ENCODE results near the gene NFIA. TPM values are rescaled to one million over a fixed set of nuclear protein-coding genes. Genes with fewer than 3 reads are reported as not detected.

The NFIA gene
- total and polyA plus RNA-seq, 7 experiments from 2014 or later = 1.0 to 8.6 (median 5.9) TPM

DNA sequence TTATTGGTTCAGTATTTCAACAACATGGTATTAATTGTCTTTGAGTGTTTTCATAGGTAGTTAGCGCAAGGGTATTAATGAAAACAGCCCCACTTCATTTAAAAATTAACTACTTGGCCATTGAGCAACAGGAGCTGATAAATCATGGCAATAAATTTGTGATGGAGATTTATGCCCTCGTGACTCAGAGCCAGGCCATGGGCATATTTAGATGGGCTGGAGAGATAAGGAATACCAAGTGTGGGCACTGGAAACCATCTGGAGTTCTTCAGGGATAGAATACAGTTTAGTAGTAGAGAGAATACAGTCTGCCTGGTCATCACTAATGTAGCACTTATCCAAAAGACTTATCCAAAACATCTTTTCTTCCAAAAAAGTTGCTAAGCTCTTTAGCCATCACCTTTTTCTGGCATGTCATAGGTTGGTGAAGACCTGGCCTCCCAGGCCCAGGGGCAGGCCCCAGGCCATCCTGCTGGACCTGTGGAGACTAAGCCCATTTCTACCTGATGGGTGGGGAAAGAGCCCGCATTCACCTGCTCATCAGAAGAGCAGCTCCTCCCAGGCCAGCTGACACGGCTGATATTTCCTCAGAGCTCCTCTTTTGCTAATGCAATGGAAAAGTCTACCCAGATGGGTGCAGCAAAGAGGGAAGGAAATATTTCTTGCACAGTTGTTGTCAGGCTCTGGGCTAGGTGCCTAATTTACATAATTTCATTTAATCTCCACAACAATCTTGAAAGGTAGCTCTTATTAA, 404.6 kb downstream of the NFIA start:
- Histone ChIP-seq H3K27me3 (ENCODE audit: control insufficient read depth in 2 of 2, insufficient read depth in 2 of 2, low read length in 2 of 2) (no peaks in the 10 kb centered on the region), H3K4me3 (ENCODE audit: low read length) (no peak overlapping the region), H3K4me1 (ENCODE audit: control insufficient read depth in 2 of 2, insufficient read depth in 2 of 2, low read length in 2 of 2) (no peaks in the 10 kb centered on the region), H3K9me3 (ENCODE audit: control insufficient read depth in 2 of 3, low read length in 3 of 3) (no peaks in the 10 kb centered on the region), H3K27ac (ENCODE audit: low read depth, low read length) (no peak overlapping the region), H3K36me3 (ENCODE audit: control insufficient read depth in 2 of 3, insufficient read depth in 3 of 3, low read length in 3 of 3) (no peaks in the 10 kb centered on the region)
- Mint-ChIP-seq H3K27me3 (peaks cover 1 to 10% (median 6%) of the 10 kb centered on the region in 5 donors), H3K27ac (no peak overlapping the region), H3K36me3 (no peaks in the 10 kb centered on the region), H3K4me3 (no peak overlapping the region), H3K9me3 (no peaks in the 10 kb centered on the region), H3K4me1 (no peaks in the 10 kb centered on the region)
- POLR2A ChIA-PET = no interaction called here
- intact Hi-C loops (cut with micrococcal nuclease) = no loop called here
- no peak for ATAC-seq
- CTCF ChIA-PET = no interaction called here
- DNase-seq = no peak

DNA sequence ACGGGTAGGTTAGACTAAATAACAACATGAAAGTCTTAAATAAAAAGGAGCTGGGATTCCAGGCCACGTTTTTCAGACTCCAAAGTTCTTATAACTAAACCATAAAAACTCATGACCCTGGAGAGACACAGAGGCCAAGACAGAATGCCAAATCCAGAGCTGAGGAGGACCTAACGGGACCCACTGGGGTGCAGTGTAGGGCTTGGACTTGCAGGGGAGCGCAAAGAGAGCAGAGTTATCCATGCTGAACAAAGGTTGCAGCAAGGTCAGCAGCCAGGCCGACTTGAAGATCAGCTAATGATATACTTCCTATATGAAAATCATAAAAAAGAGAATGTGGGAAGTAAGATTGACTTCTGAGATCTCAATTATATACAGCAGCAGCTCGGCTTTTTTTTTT, 405.4 kb downstream of the NFIA start:
- H3K27me3 ChIP-seq (ENCODE audit: control insufficient read depth in 2 of 2, insufficient read depth in 2 of 2, low read length in 2 of 2) = no peaks in the 10 kb centered on the region
- CTCF ChIA-PET = no interaction called here

DNA sequence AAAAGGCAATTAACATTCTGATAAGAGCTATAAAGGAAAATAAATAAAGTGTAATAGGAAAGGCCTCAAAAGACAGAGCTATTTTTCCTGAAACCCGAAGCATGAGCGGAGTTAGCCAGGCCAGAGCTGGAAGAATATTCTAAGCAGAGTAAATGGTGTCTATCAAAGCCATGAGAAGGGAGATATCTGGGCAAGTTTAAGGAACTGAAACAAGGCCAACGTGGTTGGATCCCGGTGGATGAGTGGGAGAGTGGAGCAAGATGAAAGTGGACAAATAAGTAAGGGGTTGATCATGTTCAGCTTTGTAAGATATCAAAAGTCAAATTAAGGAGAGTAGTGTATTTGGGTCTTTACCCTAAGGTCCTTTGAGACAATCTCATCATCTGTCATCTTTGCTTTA, 408.6 kb downstream of the NFIA start:
- Mint-ChIP-seq H3K9me3 (no peaks in the 10 kb centered on the region), H3K4me1 (no peaks in the 10 kb centered on the region), H3K27me3 (peaks cover 0 to 2% (median 0%) of the 10 kb centered on the region in 5 donors), H3K27ac (no peak overlapping the region), H3K36me3 (no peaks in the 10 kb centered on the region), H3K4me3 (no peak overlapping the region)
- Histone ChIP-seq H3K27ac (ENCODE audit: low read depth, low read length) (no peak overlapping the region), H3K4me3 (ENCODE audit: low read length) (no peak overlapping the region), H3K9me3 (ENCODE audit: control insufficient read depth in 2 of 3, low read length in 3 of 3) (no peaks in the 10 kb centered on the region), H3K4me1 (ENCODE audit: control insufficient read depth in 2 of 2, insufficient read depth in 2 of 2, low read length in 2 of 2) (no peaks in the 10 kb centered on the region), H3K27me3 (ENCODE audit: control insufficient read depth in 2 of 2, insufficient read depth in 2 of 2, low read length in 2 of 2) (no peaks in the 10 kb centered on the region), H3K36me3 (ENCODE audit: control insufficient read depth in 2 of 3, insufficient read depth in 3 of 3, low read length in 3 of 3) (no peaks in the 10 kb centered on the region)
- no peak for ATAC-seq
- CTCF ChIA-PET = no interaction called here
- no peak for DNase-seq
- POLR2A ChIA-PET = no interaction called here
- intact Hi-C loops (cut with micrococcal nuclease) = no loop called here

More for the DNA sequence above, 405.4 kb downstream of the NFIA start:
- Mint-ChIP-seq H3K4me1 (no peaks in the 10 kb centered on the region), H3K4me3 (no peak overlapping the region), H3K36me3 (no peaks in the 10 kb centered on the region), H3K9me3 (no peaks in the 10 kb centered on the region), H3K27ac (no peak overlapping the region), H3K27me3 (peaks cover 0 to 10% (median 5%) of the 10 kb centered on the region in 5 donors)
- Histone ChIP-seq H3K27ac (ENCODE audit: low read depth, low read length) (no peak overlapping the region), H3K4me1 (ENCODE audit: control insufficient read depth in 2 of 2, insufficient read depth in 2 of 2, low read length in 2 of 2) (no peaks in the 10 kb centered on the region), H3K4me3 (ENCODE audit: low read length) (no peak overlapping the region), H3K9me3 (ENCODE audit: control insufficient read depth in 2 of 3, low read length in 3 of 3) (no peaks in the 10 kb centered on the region), H3K36me3 (ENCODE audit: control insufficient read depth in 2 of 3, insufficient read depth in 3 of 3, low read length in 3 of 3) (no peaks in the 10 kb centered on the region)
- POLR2A ChIA-PET = no interaction called here
- DNase-seq (no peak), ATAC-seq (no peak)
- intact Hi-C loops (cut with micrococcal nuclease) = no loop called here

DNA sequence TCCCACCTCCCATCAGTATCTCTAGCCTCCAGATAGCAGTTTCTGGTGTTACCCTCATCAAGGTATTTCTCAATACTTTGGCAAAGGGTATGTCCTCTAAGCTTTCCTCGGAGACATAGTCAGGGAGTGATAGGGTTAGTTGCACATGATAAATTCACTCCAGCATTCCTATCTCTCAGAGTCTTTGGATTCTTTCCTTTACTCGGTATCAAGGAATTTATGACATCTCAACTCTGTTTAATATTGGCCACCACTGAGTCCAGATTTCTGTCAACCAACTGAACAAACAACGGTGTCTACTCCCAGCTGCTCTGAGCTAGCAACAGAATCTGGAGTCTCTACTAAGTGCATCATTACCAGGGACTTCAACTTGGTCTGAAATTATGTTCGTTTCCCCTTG, 409.1 kb downstream of the NFIA start:
- no peak overlapping the region for H3K4me3 Mint-ChIP-seq
- no peaks in the 10 kb centered on the region for H3K9me3 Mint-ChIP-seq
- Histone ChIP-seq H3K27ac (ENCODE audit: low read depth, low read length) (no peak overlapping the region), H3K36me3 (ENCODE audit: control insufficient read depth in 2 of 3, insufficient read depth in 3 of 3, low read length in 3 of 3) (no peaks in the 10 kb centered on the region), H3K4me1 (ENCODE audit: control insufficient read depth in 2 of 2, insufficient read depth in 2 of 2, low read length in 2 of 2) (no peaks in the 10 kb centered on the region), H3K9me3 (ENCODE audit: control insufficient read depth in 2 of 3, low read length in 3 of 3) (no peaks in the 10 kb centered on the region), H3K4me3 (ENCODE audit: low read length) (no peak overlapping the region), H3K27me3 (ENCODE audit: control insufficient read depth in 2 of 2, insufficient read depth in 2 of 2, low read length in 2 of 2) (no peaks in the 10 kb centered on the region)
- peaks cover 0 to 2% (median 0%) of the 10 kb centered on the region in 5 donors for H3K27me3 Mint-ChIP-seq
- DNase-seq (no peak), ATAC-seq (no peak)
- no peaks in the 10 kb centered on the region for H3K36me3 Mint-ChIP-seq
- ChIA-PET CTCF (no interaction called here), POLR2A (no interaction called here)
- intact Hi-C loops (cut with micrococcal nuclease) = no loop called here
- H3K4me1 Mint-ChIP-seq = no peaks in the 10 kb centered on the region
- no peak overlapping the region for H3K27ac Mint-ChIP-seq

DNA sequence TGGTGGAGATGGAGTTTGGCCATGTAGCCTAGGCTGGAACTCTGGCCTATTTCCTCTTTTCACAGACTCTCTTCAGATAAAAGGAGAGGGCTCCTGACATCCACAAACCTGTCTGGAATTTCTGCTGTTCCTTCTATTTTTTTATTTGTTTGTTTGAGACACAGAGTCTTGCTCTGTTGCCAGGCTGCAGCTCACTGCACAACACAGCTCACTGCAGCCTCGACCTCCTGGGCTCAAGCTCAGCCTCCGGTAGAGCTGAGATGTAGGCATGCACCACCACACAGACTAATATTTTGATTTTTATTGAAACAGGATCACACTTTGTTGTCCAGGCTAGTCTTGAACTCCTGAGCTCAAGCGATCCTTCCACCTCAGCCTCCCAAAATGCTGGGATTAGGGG, 411.6 kb downstream of the NFIA start:
- Mint-ChIP-seq H3K27ac (no peak overlapping the region), H3K27me3 (peaks cover 0 to 6% (median 0%) of the 10 kb centered on the region in 5 donors), H3K36me3 (no peaks in the 10 kb centered on the region), H3K4me3 (no peak overlapping the region), H3K9me3 (no peaks in the 10 kb centered on the region), H3K4me1 (no peaks in the 10 kb centered on the region)
- no peaks in the 10 kb centered on the region for H3K36me3 ChIP-seq (ENCODE audit: control insufficient read depth in 2 of 3, insufficient read depth in 3 of 3, low read length in 3 of 3)
- CTCF ChIA-PET = interaction anchor here (0.6 kb wide), 1 partner anchor 602 kb away, joined by 4 read pairs; no protein-coding TSS in a partner anchor
- H3K27me3 ChIP-seq (ENCODE audit: control insufficient read depth in 2 of 2, insufficient read depth in 2 of 2, low read length in 2 of 2) = no peaks in the 10 kb centered on the region
- H3K27ac ChIP-seq (ENCODE audit: low read depth, low read length) = no peak overlapping the region
- intact Hi-C loops (cut with micrococcal nuclease) = no loop called here
- POLR2A ChIA-PET = no interaction called here
- no peak for ATAC-seq
- H3K4me3 ChIP-seq (ENCODE audit: low read length) = no peak overlapping the region
- H3K4me1 ChIP-seq (ENCODE audit: control insufficient read depth in 2 of 2, insufficient read depth in 2 of 2, low read length in 2 of 2) = no peaks in the 10 kb centered on the region
- H3K9me3 ChIP-seq (ENCODE audit: control insufficient read depth in 2 of 3, low read length in 3 of 3) = no peaks in the 10 kb centered on the region
- DNase-seq = no peak

DNA sequence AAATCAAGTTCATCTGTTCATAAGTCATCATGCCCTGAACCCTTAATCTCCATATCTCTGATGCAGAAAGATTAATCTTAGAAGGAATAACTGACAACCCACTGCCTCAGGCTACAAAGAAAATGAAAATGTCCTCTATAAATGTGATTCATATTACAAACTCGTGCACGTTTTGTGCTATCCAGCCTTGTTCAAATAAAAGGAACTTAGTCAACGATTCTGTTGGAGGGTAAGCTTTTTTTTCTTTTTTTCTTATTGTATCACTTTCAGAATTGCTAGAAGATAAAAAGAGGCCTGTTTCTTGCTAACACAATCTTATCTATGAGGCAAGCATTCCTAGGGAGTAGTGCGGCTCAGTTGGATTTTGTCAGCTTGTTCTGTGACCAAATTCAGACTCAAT, 414.1 kb downstream of the NFIA start:
- no peak for ATAC-seq
- ChIA-PET CTCF (no interaction called here), POLR2A (no interaction called here)
- H3K27me3 Mint-ChIP-seq = peaks cover 0 to 11% (median 0%) of the 10 kb centered on the region in 5 donors
- no peak overlapping the region for H3K4me3 Mint-ChIP-seq
- no peaks in the 10 kb centered on the region for H3K36me3 Mint-ChIP-seq
- H3K27me3 ChIP-seq (ENCODE audit: control insufficient read depth in 2 of 2, insufficient read depth in 2 of 2, low read length in 2 of 2) = no peaks in the 10 kb centered on the region
- intact Hi-C loops (cut with micrococcal nuclease) = no loop called here
- H3K4me1 Mint-ChIP-seq = no peaks in the 10 kb centered on the region
- no peaks in the 10 kb centered on the region for H3K4me1 ChIP-seq (ENCODE audit: control insufficient read depth in 2 of 2, insufficient read depth in 2 of 2, low read length in 2 of 2)
- DNase-seq = no peak
- H3K9me3 Mint-ChIP-seq = no peaks in the 10 kb centered on the region
- H3K27ac Mint-ChIP-seq = no peak overlapping the region
- no peaks in the 10 kb centered on the region for H3K9me3 ChIP-seq (ENCODE audit: control insufficient read depth in 2 of 3, low read length in 3 of 3)
- no peak overlapping the region for H3K27ac ChIP-seq (ENCODE audit: low read depth, low read length)
- H3K36me3 ChIP-seq (ENCODE audit: control insufficient read depth in 2 of 3, insufficient read depth in 3 of 3, low read length in 3 of 3) = no peaks in the 10 kb centered on the region
- H3K4me3 ChIP-seq (ENCODE audit: low read length) = no peak overlapping the region

DNA sequence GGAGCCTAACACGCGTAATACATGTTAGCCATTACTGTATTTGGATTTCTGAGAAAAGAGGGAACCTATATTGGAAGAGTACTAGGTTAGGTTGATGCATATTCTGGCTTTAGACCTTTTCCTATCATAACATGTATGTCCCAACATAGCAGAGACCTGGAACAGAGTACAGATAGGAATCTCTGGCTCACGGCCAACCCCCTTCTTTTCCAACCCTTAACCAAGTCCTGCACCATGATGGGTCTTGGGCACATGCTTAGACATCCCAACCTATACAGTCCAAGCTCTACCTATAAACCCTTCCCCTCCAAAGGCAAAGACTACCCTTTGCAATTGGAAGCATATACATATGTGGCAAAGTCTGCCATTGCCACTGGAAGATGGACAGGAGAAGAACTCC, 414.7 kb downstream of the NFIA start:
- Mint-ChIP-seq H3K4me1 (no peaks in the 10 kb centered on the region), H3K27ac (no peak overlapping the region), H3K27me3 (peaks cover 0 to 11% (median 0%) of the 10 kb centered on the region in 5 donors), H3K4me3 (no peak overlapping the region), H3K9me3 (peaks cover 0 to 2% (median 0%) of the 10 kb centered on the region in 11 donors), H3K36me3 (no peaks in the 10 kb centered on the region)
- ATAC-seq (no peak), DNase-seq (no peak)
- ChIA-PET CTCF (no interaction called here), POLR2A (no interaction called here)
- intact Hi-C loops (cut with micrococcal nuclease) = no loop called here
- H3K36me3 ChIP-seq (ENCODE audit: control insufficient read depth in 2 of 3, insufficient read depth in 3 of 3, low read length in 3 of 3) = no peaks in the 10 kb centered on the region
- no peaks in the 10 kb centered on the region for H3K9me3 ChIP-seq (ENCODE audit: control insufficient read depth in 2 of 3, low read length in 3 of 3)
- no peaks in the 10 kb centered on the region for H3K27me3 ChIP-seq (ENCODE audit: control insufficient read depth in 2 of 2, insufficient read depth in 2 of 2, low read length in 2 of 2)
- no peak overlapping the region for H3K27ac ChIP-seq (ENCODE audit: low read depth, low read length)
- H3K4me1 ChIP-seq (ENCODE audit: control insufficient read depth in 2 of 2, insufficient read depth in 2 of 2, low read length in 2 of 2) = no peaks in the 10 kb centered on the region
- no peak overlapping the region for H3K4me3 ChIP-seq (ENCODE audit: low read length)

All from naive thymus-derived CD4-positive, alpha-beta T cell (primary cell).